B cell (primary cell): ENCODE data around the gene NELL2.
A peak's percentile ranks its signal among the peaks of the same experiment; 100 is the strongest.

Source experiments
- CTCF ChIP-seq: fragments of 200-600 bp; IDR thresholded peaks from one replicate; pipeline ENCODE4 v1.8.0; 2022; ENCODE audit warnings: antibody characterized with exemption, mild to moderate bottlenecking
- EZH2 ChIP-seq: IDR thresholded peaks from 2 replicates; pipeline ENCODE4 v1.6.1; 2012; ENCODE audit warnings: borderline replicate concordance, low read depth, mild to moderate bottlenecking, moderate library complexity, low read length; ENCODE audit not compliant: insufficient read depth, poor library complexity, severe bottlenecking

- TF ChIP-seq EZH2 (no peak), CTCF (peak; percentile 9)
Measured at GRCh38 chr12:44873898-44874297, 2.2 kb downstream of the NELL2 start.
